Neural progenitor cell (in vitro differentiated cells): ENCODE measurements around the gene TXN. TPM values are rescaled to one million over a fixed set of nuclear protein-coding genes. Genes with fewer than 3 reads are reported as not detected.

Source experiments
- DNase-seq: peaks from one replicate; pipeline ENCODE4 v3.0.0-alpha.2; 2016; ENCODE audit warnings: low spot score
- H2AFZ ChIP-seq: fragments of 200-600 bp; sonication (generic); replicated peaks from 2 replicates; pipeline ENCODE4 v1.6.1; 2016; ENCODE audit warnings: antibody characterized with exemption
- H3F3A ChIP-seq: fragments of 200-600 bp; sonication (generic); 2 replicates; pipeline ENCODE4 v1.6.1; 2016; ENCODE audit warnings: antibody characterized with exemption, low read depth
- H3K27ac ChIP-seq: fragments of 200-600 bp; sonication (generic); 2 replicates; pipeline ENCODE4 v1.5.1; 2016; ENCODE audit warnings: mild to moderate bottlenecking
- H3K27me3 ChIP-seq: fragments of 200-600 bp; sonication (generic); 2 replicates; pipeline ENCODE4 v1.6.1; 2016; ENCODE audit warnings: mild to moderate bottlenecking, moderate library complexity
- H3K36me3 ChIP-seq: fragments of 200-600 bp; sonication (generic); 2 replicates; pipeline ENCODE4 v1.5.1; 2016
- H3K4me1 ChIP-seq: fragments of 200-600 bp; sonication (generic); 2 replicates; pipeline ENCODE4 v1.6.1; 2016; ENCODE audit warnings: mixed run types
- H3K4me2 ChIP-seq: fragments of 200-600 bp; sonication (generic); 2 replicates; pipeline ENCODE4 v1.6.1; 2016
- H3K4me3 ChIP-seq: fragments of 200-600 bp; sonication (generic); 2 replicates; pipeline ENCODE4 v1.5.1; 2016
- H3K79me2 ChIP-seq: fragments of 200-600 bp; sonication (generic); 2 replicates; pipeline ENCODE4 v1.6.1; 2016; ENCODE audit warnings: low read depth
- H3K9ac ChIP-seq: fragments of 200-600 bp; sonication (generic); 2 replicates; pipeline ENCODE4 v1.6.1; 2016
- H3K9me3 ChIP-seq: fragments of 200-600 bp; sonication (generic); 2 replicates; pipeline ENCODE4 v1.5.1; 2016; ENCODE audit warnings: low read depth
- H4K20me1 ChIP-seq: fragments of 200-600 bp; sonication (generic); 2 replicates; pipeline ENCODE4 v1.6.1; 2016; ENCODE audit warnings: low read depth
- H3K27ac Mint-ChIP-seq: 3 replicates; pipeline ENCODE4 v1.8.0; 2021; ENCODE audit warnings: mixed read lengths
- H3K27me3 Mint-ChIP-seq: 2 replicates; pipeline ENCODE4 v1.8.0; 2022; ENCODE audit warnings: low read depth, mild to moderate bottlenecking, inconsistent platforms, moderate library complexity, mixed read lengths; ENCODE audit not compliant: insufficient read depth
- H3K36me3 Mint-ChIP-seq: 3 replicates; pipeline ENCODE4 v1.8.0; 2021; ENCODE audit warnings: mixed read lengths
- H3K4me1 Mint-ChIP-seq: 3 replicates; pipeline ENCODE4 v1.8.0; 2021; ENCODE audit warnings: mixed read lengths
- H3K4me3 Mint-ChIP-seq: 3 replicates; pipeline ENCODE4 v1.8.0; 2021; ENCODE audit warnings: mild to moderate bottlenecking, moderate library complexity, mixed read lengths
- H3K9me3 Mint-ChIP-seq: 3 replicates; pipeline ENCODE4 v1.8.0; 2020; ENCODE audit warnings: mixed read lengths
- CTCF ChIP-seq: fragments of 200-600 bp; sonication (generic); IDR thresholded peaks from 2 replicates; pipeline ENCODE4 v1.5.1; 2017; ENCODE audit warnings: antibody characterized with exemption, mild to moderate bottlenecking
- EZH2 ChIP-seq: fragments of 200-600 bp; sonication (generic); IDR thresholded peaks from 2 replicates; pipeline ENCODE4 v1.6.1; 2017; ENCODE audit warnings: antibody characterized with exemption, mild to moderate bottlenecking, moderate library complexity
- EZH2phosphoT487 ChIP-seq: fragments of 200-600 bp; sonication (generic); IDR thresholded peaks from 2 replicates; pipeline ENCODE4 v1.6.1; 2017; ENCODE audit warnings: antibody characterized with exemption
- total RNA-seq: library from RNA; depleted of rRNA; stranded (reverse); fragments of >200 nt; gene quantifications from 2 replicates; pipeline ENCODE4 v1.2.3, GENCODE V29; 2015; ENCODE audit warnings: low replicate concordance

TXN gene
- total RNA-seq, 1 donor from 2014 or later: 252 TPM

- TF ChIP-seq EZH2phosphoT487 (no peak), EZH2 (no peak), CTCF (no peak)
- Mint-ChIP-seq H3K27ac (no peak overlapping the region), H3K27me3 (peaks cover 6% of the 10 kb centered on the region)
Observed at GRCh38 chr9:110288503-110288902, 32.2 kb upstream of the TXN start.

GRCh38 chr9:110287289-110287680 is 31.0 kb upstream of the TXN start:
- no peaks in the 10 kb centered on the region for H3K9me3 ChIP-seq
- Mint-ChIP-seq H3K4me1 (no peaks in the 10 kb centered on the region), H3K36me3 (no peaks in the 10 kb centered on the region), H3K27ac (no peak overlapping the region), H3K9me3 (peaks cover 2% of the 10 kb centered on the region), H3K27me3 (peaks cover 8% of the 10 kb centered on the region), H3K4me3 (no peak overlapping the region)
- no peaks in the 10 kb centered on the region for H3K36me3 ChIP-seq
- H3K4me3 ChIP-seq: no peak overlapping the region
- H3K9ac ChIP-seq: no peak overlapping the region
- no peaks in the 10 kb centered on the region for H3K79me2 ChIP-seq
- no peak overlapping the region for H3K27ac ChIP-seq
- H3F3A ChIP-seq: no peaks in the 10 kb centered on the region
- H4K20me1 ChIP-seq: no peaks in the 10 kb centered on the region
- no peaks in the 10 kb centered on the region for H3K4me1 ChIP-seq
- H2AFZ ChIP-seq: no peak overlapping the region
- DNase-seq: no peak
- H3K4me2 ChIP-seq: no peak overlapping the region
- TF ChIP-seq EZH2: no peak
- H3K27me3 ChIP-seq: no peaks in the 10 kb centered on the region

More at GRCh38 chr9:110288503-110288902, 32.2 kb upstream of the TXN start:
- Histone ChIP-seq H3K4me3 (no peak overlapping the region), H2AFZ (no peak overlapping the region), H3K9ac (no peak overlapping the region), H3K4me1 (no peaks in the 10 kb centered on the region), H4K20me1 (no peaks in the 10 kb centered on the region), H3K79me2 (no peaks in the 10 kb centered on the region), H3K9me3 (no peaks in the 10 kb centered on the region), H3K4me2 (no peak overlapping the region), H3K27me3 (no peaks in the 10 kb centered on the region), H3K36me3 (no peaks in the 10 kb centered on the region), H3K27ac (no peak overlapping the region), H3F3A (no peaks in the 10 kb centered on the region)
- DNase-seq: no peak
- no peaks in the 10 kb centered on the region for H3K4me1 Mint-ChIP-seq
- H3K4me3 Mint-ChIP-seq: no peak overlapping the region
- no peaks in the 10 kb centered on the region for H3K36me3 Mint-ChIP-seq
- peaks cover 2% of the 10 kb centered on the region for H3K9me3 Mint-ChIP-seq

- no peak for DNase-seq
- Histone ChIP-seq H3K36me3 (no peaks in the 10 kb centered on the region), H3F3A (no peaks in the 10 kb centered on the region), H3K27ac (no peak overlapping the region), H3K9ac (no peak overlapping the region), H3K27me3 (no peaks in the 10 kb centered on the region), H2AFZ (no peak overlapping the region), H3K4me1 (no peaks in the 10 kb centered on the region), H4K20me1 (no peaks in the 10 kb centered on the region), H3K4me3 (no peak overlapping the region), H3K4me2 (no peak overlapping the region), H3K9me3 (no peaks in the 10 kb centered on the region), H3K79me2 (no peaks in the 10 kb centered on the region)
- peaks cover 2% of the 10 kb centered on the region for H3K9me3 Mint-ChIP-seq
- peaks cover 8% of the 10 kb centered on the region for H3K27me3 Mint-ChIP-seq
- no peak overlapping the region for H3K4me3 Mint-ChIP-seq
- H3K4me1 Mint-ChIP-seq: no peaks in the 10 kb centered on the region
- no peak overlapping the region for H3K27ac Mint-ChIP-seq
- H3K36me3 Mint-ChIP-seq: no peaks in the 10 kb centered on the region
- no peak for TF ChIP-seq EZH2phosphoT487
- no peak for TF ChIP-seq EZH2
- no peak for TF ChIP-seq CTCF
Observed at GRCh38 chr9:110284211-110284844, 28.0 kb upstream of the TXN start.

GRCh38 chr9:110283751-110284150 is 27.4 kb upstream of the TXN start:
- Histone ChIP-seq H2AFZ (no peak overlapping the region), H3K36me3 (no peaks in the 10 kb centered on the region), H3K79me2 (no peaks in the 10 kb centered on the region), H3K4me1 (no peaks in the 10 kb centered on the region), H3K9me3 (no peaks in the 10 kb centered on the region), H3K27ac (no peak overlapping the region), H3K4me3 (no peak overlapping the region), H4K20me1 (no peaks in the 10 kb centered on the region), H3K4me2 (no peak overlapping the region), H3K27me3 (no peaks in the 10 kb centered on the region), H3F3A (no peaks in the 10 kb centered on the region), H3K9ac (no peak overlapping the region)
- H3K27ac Mint-ChIP-seq: no peak overlapping the region
- peaks cover 2% of the 10 kb centered on the region for H3K9me3 Mint-ChIP-seq
- TF ChIP-seq EZH2: no peak
- DNase-seq: no peak
- no peaks in the 10 kb centered on the region for H3K36me3 Mint-ChIP-seq
- H3K4me1 Mint-ChIP-seq: no peaks in the 10 kb centered on the region
- H3K4me3 Mint-ChIP-seq: no peak overlapping the region
- H3K27me3 Mint-ChIP-seq: peaks cover 8% of the 10 kb centered on the region
